HCT116 (cell line): Measurements from ENCODE around the gene SLCO2A1. TPM values are rescaled to one million over a fixed set of nuclear protein-coding genes. Genes with fewer than 3 reads are reported as not detected.

Experiments
- ATAC-seq: fragments of 200-7000 bp; cut with Tn5 transposase; 2 replicates; pipeline ENCODE4 v1.9.1; 2020; ENCODE audit warnings: mild to moderate bottlenecking, moderate library complexity
- BruUV-seq: library from RNA; stranded (reverse); fragments of 400-500 nt; replicated peaks from 2 replicates; lab custom pipeline; 2021; lab: Mats Ljungman, UMichigan
- CTCF ChIA-PET: fragments of 300-600 bp; sonication (Branson Sonifier 250); formaldehyde crosslinking; loops from one replicate; lab custom pipeline; 2021; ENCODE audit warnings: antibody characterized with exemption; lab: Charles Lee
- POLR2A ChIA-PET: fragments of 300-600, 350-600 bp; sonication (Branson Sonifier 250); formaldehyde crosslinking; loops from one replicate; lab custom pipeline; 2021; ENCODE audit warnings: antibody characterized with exemption; lab: Charles Lee
- RAD21 ChIA-PET, 2 experiments: fragments of 300-600 bp; sonication (Branson Sonifier 250); formaldehyde crosslinking; loops; one replicate each; lab custom pipeline; 2023; ENCODE audit warnings: low total read pairs in 2 of 2; ENCODE audit not compliant: uncharacterized antibody in 2 of 2, unreplicated experiment in 2 of 2, low non-redundant PET in 1 of 2; lab: Charles Lee
- DNase-seq: peaks from one replicate; pipeline ENCODE4 v3.0.0-alpha.2; 2010; ENCODE audit warnings: low read depth, low spot score
- H2AFZ ChIP-seq: fragments of 200-600 bp; shearing (Covaris generic), sonication (generic); 2 replicates; pipeline ENCODE4 v1.6.1; 2017; ENCODE audit warnings: low read depth, mixed run types, mixed read lengths, antibody characterized with exemption, low read length; ENCODE audit not compliant: poor library complexity, severe bottlenecking
- H3K27ac ChIP-seq: 2 replicates; pipeline ENCODE4 v1.5.1; 2012; ENCODE audit warnings: low read depth, low read length
- H3K27me3 ChIP-seq: fragments of 200-600 bp; sonication (generic); 2 replicates; pipeline ENCODE4 v1.6.1; 2016; ENCODE audit warnings: mixed run types, low read length, mixed read lengths; ENCODE audit not compliant: insufficient read depth
- H3K36me3 ChIP-seq, 2 experiments: fragments of 200-500 bp in 1 of 2; fragments of 200-600 bp in 1 of 2; sonication (Bioruptor generic) in 1 of 2; sonication (generic) in 1 of 2; 2 replicates each; pipeline versions ENCODE4 v1.5.1 to v1.6.1; 2014 to 2016; ENCODE audit warnings: low read length in 2 of 2, inconsistent platforms in 1 of 2, mixed read lengths in 1 of 2, mixed run types in 1 of 2; ENCODE audit not compliant: insufficient read depth in 2 of 2, control insufficient read depth in 1 of 2
- H3K4me1 ChIP-seq, 2 experiments: fragments of 200-600 bp in 1 of 2; sonication (generic) in 1 of 2; 2 replicates each; pipeline versions ENCODE4 v1.5.1 to v1.6.1; 2012 to 2017; ENCODE audit warnings: low read length in 2 of 2, inconsistent platforms in 1 of 2, mild to moderate bottlenecking in 1 of 2, mixed read lengths in 1 of 2, mixed run types in 1 of 2, moderate library complexity in 1 of 2; ENCODE audit not compliant: insufficient read depth in 2 of 2, control insufficient read depth in 1 of 2
- H3K4me2 ChIP-seq: fragments of 200-600 bp; sonication (generic); 2 replicates; pipeline ENCODE4 v1.6.1; 2017; ENCODE audit warnings: mixed run types, low read length, mixed read lengths
- H3K4me3 ChIP-seq, 2 experiments: fragments of 200-600 bp in 1 of 2; sonication (generic) in 1 of 2; replicated peaks in 1 of 2; 2 replicates each; pipeline ENCODE4 v1.5.1; 2011 to 2016; ENCODE audit warnings: low read length in 2 of 2, control low read depth in 1 of 2, low read depth in 1 of 2, mild to moderate bottlenecking in 1 of 2, mixed read lengths in 1 of 2, mixed run types in 1 of 2
- H3K79me2 ChIP-seq: fragments of 200-600 bp; sonication (generic); 2 replicates; pipeline ENCODE4 v1.6.1; 2017; ENCODE audit warnings: mild to moderate bottlenecking, mixed run types, low read length, moderate library complexity, mixed read lengths; ENCODE audit not compliant: insufficient read depth
- H3K9ac ChIP-seq: fragments of 200-600 bp; sonication (generic); 2 replicates; pipeline ENCODE4 v1.6.1; 2016; ENCODE audit warnings: low read length, mixed read lengths
- H3K9me2 ChIP-seq: fragments of 200-600 bp; sonication (generic), shearing (Covaris generic); 2 replicates; pipeline ENCODE4 v1.6.1; 2017; ENCODE audit warnings: mixed run types, mild to moderate bottlenecking, moderate library complexity; ENCODE audit not compliant: insufficient read depth
- H3K9me3 ChIP-seq, 2 experiments: fragments of 200-500 bp in 1 of 2; fragments of 200-600 bp in 1 of 2; sonication (Bioruptor generic) in 1 of 2; sonication (generic) in 1 of 2; 2 replicates each; pipeline ENCODE4 v1.6.1; 2014 to 2017; ENCODE audit warnings: low read length in 2 of 2, mixed read lengths in 2 of 2, inconsistent platforms in 1 of 2, low read depth in 1 of 2, mild to moderate bottlenecking in 1 of 2, mixed run types in 1 of 2, moderate library complexity in 1 of 2; ENCODE audit not compliant: control insufficient read depth in 1 of 2, insufficient read depth in 1 of 2
- H4K20me1 ChIP-seq: fragments of 200-600 bp; sonication (generic), shearing (Covaris generic); 2 replicates; pipeline ENCODE4 v1.6.1; 2017; ENCODE audit warnings: mixed run types, mild to moderate bottlenecking, moderate library complexity; ENCODE audit not compliant: insufficient read depth
- CBX3 ChIP-seq: IDR thresholded peaks from 2 replicates; pipeline ENCODE4 v1.6.1; 2012; ENCODE audit warnings: low read depth
- CEBPB ChIP-seq: IDR thresholded peaks from 2 replicates; pipeline ENCODE4 v1.6.1; 2012; ENCODE audit warnings: low read depth
- EGR1 ChIP-seq: IDR thresholded peaks from 2 replicates; pipeline ENCODE4 v1.6.1; 2012; ENCODE audit warnings: low read depth
- ELF1 ChIP-seq: IDR thresholded peaks from 2 replicates; pipeline ENCODE4 v1.6.1; 2012; ENCODE audit warnings: low read depth, borderline replicate concordance
- EZH2 ChIP-seq: fragments of 200-600 bp; sonication (generic); IDR thresholded peaks from 2 replicates; pipeline ENCODE4 v1.6.1; 2017; ENCODE audit warnings: antibody characterized with exemption, mixed run types
- FOSL1 ChIP-seq: IDR thresholded peaks from 2 replicates; pipeline ENCODE4 v1.6.1; 2012; ENCODE audit warnings: low read depth
- POLR2A ChIP-seq: IDR thresholded peaks from 2 replicates; pipeline ENCODE4 v1.7.0; 2011; ENCODE audit warnings: borderline replicate concordance; ENCODE audit not compliant: insufficient read depth, insufficient read length; ENCODE audit errors: extremely low read depth
- POLR2AphosphoS5 ChIP-seq: IDR thresholded peaks from 2 replicates; pipeline ENCODE4 v1.6.1; 2011; ENCODE audit warnings: mild to moderate bottlenecking, low read depth, low read length, moderate library complexity
- RAD21 ChIP-seq: IDR thresholded peaks from 2 replicates; pipeline ENCODE4 v1.6.1; 2012; ENCODE audit warnings: low read depth, mild to moderate bottlenecking
- TCF7L2 ChIP-seq: IDR thresholded peaks from 2 replicates; pipeline ENCODE4 v1.7.0; 2011; ENCODE audit warnings: borderline replicate concordance, inconsistent platforms; ENCODE audit not compliant: insufficient read depth, insufficient read length; ENCODE audit errors: extremely low read depth
- YY1 ChIP-seq: IDR thresholded peaks from 2 replicates; pipeline ENCODE4 v1.6.1; 2011; ENCODE audit warnings: low read length, low read depth, moderate library complexity, mild to moderate bottlenecking; ENCODE audit not compliant: insufficient replicate concordance; ENCODE audit errors: extremely low read depth
- ZFX ChIP-seq: fragments of 450-650 bp; IDR thresholded peaks from 2 replicates; pipeline ENCODE4 v1.6.1; 2017
- intact Hi-C: fragments of 100-400 bp; cut with micrococcal nuclease; formaldehyde crosslinking; loops from 2 replicates; pipeline ENCODE4 v1.10.0; 2022
- total RNA-seq: library from RNA; stranded (reverse); gene quantifications from one replicate; pipeline ENCODE4 v1.2.1, GENCODE V29; 2021; ENCODE audit not compliant: unreplicated experiment
- TF ChIP-seq, protein P1 (sequence below): IDR thresholded peaks from 2 replicates; pipeline ENCODE4 v1.6.1; 2012
- TF ChIP-seq, protein P2 (sequence below), 3 experiments: fragments of 200-600 bp in 1 of 3; sonication (generic) in 1 of 3; IDR thresholded peaks in 2 of 3; conservative IDR thresholded peaks in 1 of 3; 2 replicates each; pipeline ENCODE4 v1.5.1; 2012 to 2017; ENCODE audit warnings: low read depth in 2 of 3, low read length in 2 of 3, antibody characterized with exemption in 1 of 3, borderline replicate concordance in 1 of 3, control low read depth in 1 of 3, mild to moderate bottlenecking in 1 of 3, mixed read lengths in 1 of 3, mixed run types in 1 of 3, moderate library complexity in 1 of 3; ENCODE audit not compliant: insufficient read depth in 1 of 3
- TF ChIP-seq, protein P3 (sequence below): IDR thresholded peaks from 2 replicates; pipeline ENCODE4 v1.6.1; 2011; ENCODE audit warnings: mild to moderate bottlenecking, low read length, moderate library complexity; ENCODE audit not compliant: insufficient replicate concordance; ENCODE audit errors: extremely low read depth

The SLCO2A1 gene
- total RNA-seq, 1 experiment from 2014 or later: 0.52 TPM

DNA sequence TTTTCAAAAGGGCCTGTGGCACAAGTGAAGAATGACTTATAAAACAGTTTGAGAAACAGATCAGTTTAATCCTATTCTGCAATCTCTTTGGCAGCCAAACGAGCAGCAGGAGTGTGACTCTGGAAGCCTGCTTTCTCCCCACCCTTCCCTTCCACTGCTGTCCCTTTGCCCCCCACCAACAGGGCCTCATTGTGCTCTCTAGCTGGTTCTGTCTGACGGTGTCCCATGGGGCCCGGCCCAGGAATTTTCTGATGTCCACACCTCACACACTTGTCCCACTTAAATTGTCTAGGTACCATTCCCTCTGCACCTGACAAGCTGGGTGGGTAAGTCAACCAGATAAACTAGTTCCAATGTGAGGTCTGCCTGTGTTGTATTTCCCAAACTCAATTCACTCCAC, 16.4 kb downstream of the SLCO2A1 start (continued):
- TF ChIP-seq ELF1 (no peak), YY1 (no peak), FOSL1 (no peak), POLR2A (no peak), TCF7L2 (no peak), ZFX (no peak), CBX3 (no peak)
- TF ChIP-seq, protein P1, sequence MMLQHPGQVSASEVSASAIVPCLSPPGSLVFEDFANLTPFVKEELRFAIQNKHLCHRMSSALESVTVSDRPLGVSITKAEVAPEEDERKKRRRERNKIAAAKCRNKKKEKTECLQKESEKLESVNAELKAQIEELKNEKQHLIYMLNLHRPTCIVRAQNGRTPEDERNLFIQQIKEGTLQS: no peak

DNA sequence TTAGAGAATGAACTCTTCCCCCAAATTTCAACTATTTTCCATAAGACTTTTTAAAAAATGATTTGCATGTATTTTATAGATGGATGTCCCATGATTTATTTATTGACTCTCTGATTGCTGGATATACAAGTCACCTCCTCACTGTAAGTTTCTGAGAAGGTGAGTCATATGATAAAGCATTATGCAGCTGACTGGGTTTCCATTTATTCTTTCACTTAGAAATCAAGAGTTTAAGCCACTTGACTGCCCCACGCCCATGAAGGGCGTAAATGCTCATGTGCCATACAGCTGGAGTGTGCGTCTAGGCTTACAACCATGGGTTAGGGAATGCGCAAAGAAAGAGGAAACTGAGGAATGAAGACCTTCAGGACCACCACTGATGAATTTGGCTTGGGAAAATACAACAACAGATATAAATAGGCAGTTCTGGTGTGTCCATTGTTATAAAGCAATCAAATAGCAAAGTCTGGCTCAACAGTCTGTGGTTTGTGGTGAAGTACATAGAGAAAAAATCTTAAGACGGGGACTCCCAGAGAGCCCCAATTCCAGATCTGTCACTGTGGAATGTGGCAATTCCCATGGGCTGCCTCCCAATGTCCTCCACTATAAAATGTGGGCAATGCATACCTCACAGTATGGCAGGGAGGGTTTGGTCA, 20.3 kb downstream of the SLCO2A1 start:
- Histone ChIP-seq H3K27ac (no peak overlapping the region; the same call in 1 of the 2 replicates), H3K4me3 (no peak overlapping the region), H3K4me2 (peak overlapping the region; percentile 52), H3K9me2 (no peaks in the 10 kb centered on the region), H2AFZ (no peak overlapping the region), H3K36me3 (no peaks in the 10 kb centered on the region), H3K79me2 (no peaks in the 10 kb centered on the region), H3K27me3 (no peaks in the 10 kb centered on the region), H3K9ac (no peak overlapping the region), H3K9me3 (no peaks in the 10 kb centered on the region), H4K20me1 (no peaks in the 10 kb centered on the region), H3K4me1 (peaks cover 14 to 33% of the 10 kb centered on the region in 2 experiments)
- POLR2A ChIA-PET: no interaction called here
- TF ChIP-seq EGR1: no peak
- no peak for TF ChIP-seq RAD21
- TF ChIP-seq EZH2: no peak
- no peak for TF ChIP-seq POLR2A
- no peak for TF ChIP-seq POLR2AphosphoS5
- TF ChIP-seq, protein P2, sequence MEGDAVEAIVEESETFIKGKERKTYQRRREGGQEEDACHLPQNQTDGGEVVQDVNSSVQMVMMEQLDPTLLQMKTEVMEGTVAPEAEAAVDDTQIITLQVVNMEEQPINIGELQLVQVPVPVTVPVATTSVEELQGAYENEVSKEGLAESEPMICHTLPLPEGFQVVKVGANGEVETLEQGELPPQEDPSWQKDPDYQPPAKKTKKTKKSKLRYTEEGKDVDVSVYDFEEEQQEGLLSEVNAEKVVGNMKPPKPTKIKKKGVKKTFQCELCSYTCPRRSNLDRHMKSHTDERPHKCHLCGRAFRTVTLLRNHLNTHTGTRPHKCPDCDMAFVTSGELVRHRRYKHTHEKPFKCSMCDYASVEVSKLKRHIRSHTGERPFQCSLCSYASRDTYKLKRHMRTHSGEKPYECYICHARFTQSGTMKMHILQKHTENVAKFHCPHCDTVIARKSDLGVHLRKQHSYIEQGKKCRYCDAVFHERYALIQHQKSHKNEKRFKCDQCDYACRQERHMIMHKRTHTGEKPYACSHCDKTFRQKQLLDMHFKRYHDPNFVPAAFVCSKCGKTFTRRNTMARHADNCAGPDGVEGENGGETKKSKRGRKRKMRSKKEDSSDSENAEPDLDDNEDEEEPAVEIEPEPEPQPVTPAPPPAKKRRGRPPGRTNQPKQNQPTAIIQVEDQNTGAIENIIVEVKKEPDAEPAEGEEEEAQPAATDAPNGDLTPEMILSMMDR (IDR thresholded peaks at IDR 0.05 in 2 of 3, conservative IDR thresholded peaks at IDR 0.05 in 1 of 3; ENCODE audit: borderline replicate concordance in 1 of 3, insufficient read depth in 1 of 3, low read depth in 2 of 3, low read length in 2 of 3): no peak
- no peak for TF ChIP-seq CBX3
- TF ChIP-seq, protein P1: no peak
- TF ChIP-seq, protein P3, sequence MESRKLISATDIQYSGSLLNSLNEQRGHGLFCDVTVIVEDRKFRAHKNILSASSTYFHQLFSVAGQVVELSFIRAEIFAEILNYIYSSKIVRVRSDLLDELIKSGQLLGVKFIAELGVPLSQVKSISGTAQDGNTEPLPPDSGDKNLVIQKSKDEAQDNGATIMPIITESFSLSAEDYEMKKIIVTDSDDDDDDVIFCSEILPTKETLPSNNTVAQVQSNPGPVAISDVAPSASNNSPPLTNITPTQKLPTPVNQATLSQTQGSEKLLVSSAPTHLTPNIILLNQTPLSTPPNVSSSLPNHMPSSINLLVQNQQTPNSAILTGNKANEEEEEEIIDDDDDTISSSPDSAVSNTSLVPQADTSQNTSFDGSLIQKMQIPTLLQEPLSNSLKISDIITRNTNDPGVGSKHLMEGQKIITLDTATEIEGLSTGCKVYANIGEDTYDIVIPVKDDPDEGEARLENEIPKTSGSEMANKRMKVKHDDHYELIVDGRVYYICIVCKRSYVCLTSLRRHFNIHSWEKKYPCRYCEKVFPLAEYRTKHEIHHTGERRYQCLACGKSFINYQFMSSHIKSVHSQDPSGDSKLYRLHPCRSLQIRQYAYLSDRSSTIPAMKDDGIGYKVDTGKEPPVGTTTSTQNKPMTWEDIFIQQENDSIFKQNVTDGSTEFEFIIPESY: no peak
- no peak for TF ChIP-seq CEBPB
- RAD21 ChIA-PET: no interaction called here
- BruUV-seq: no TSS peak
- no peak for ATAC-seq
- CTCF ChIA-PET: no interaction called here
- intact Hi-C loops: no loop called here
- DNase-seq: no peak
